Kidney (tissue), 14 donors: ENCODE results near the gene BCAS3. TPM values are rescaled to one million over a fixed set of nuclear protein-coding genes. Genes with fewer than 3 reads are reported as not detected.
"Not testable (repeated sequence)": the region's sequence is repeated elsewhere in the genome, so short reads cannot be mapped to it uniquely, and the experiment has no call there.

ENCODE experiments used
- DNase-seq, 5 donors: peaks; one replicate each; pipeline ENCODE4 v3.0.0-alpha.2; 2013 to 2020
- FAIRE-seq: peaks from 2 replicates; lab custom pipeline; 2012; peaks lifted over from hg19 to GRCh38; lab: Jason Lieb, UNC
- H3K27ac ChIP-seq, 2 donors: one replicate each; pipeline ENCODE4 v1.7.0; 2013; ENCODE audit warnings: low read depth in 2 of 2, low read length in 2 of 2, inconsistent platforms in 1 of 2
- H3K27me3 ChIP-seq: one replicate; pipeline ENCODE4 v1.7.1; 2013; ENCODE audit warnings: low read length, inconsistent platforms; ENCODE audit not compliant: control insufficient read depth, insufficient read depth
- H3K36me3 ChIP-seq, 3 donors: one replicate each; pipeline versions ENCODE4 v1.7.0 to v1.7.1; 2013; ENCODE audit warnings: low read length in 3 of 3, control low read depth in 1 of 3, inconsistent platforms in 1 of 3; ENCODE audit not compliant: insufficient read depth in 3 of 3, control insufficient read depth in 2 of 3
- H3K4me1 ChIP-seq, 3 donors: one replicate each; pipeline versions ENCODE4 v1.7.0 to v1.7.1; 2013; ENCODE audit warnings: low read length in 3 of 3, inconsistent platforms in 1 of 3, low read depth in 1 of 3; ENCODE audit not compliant: control insufficient read depth in 2 of 3, insufficient read depth in 2 of 3
- H3K4me3 ChIP-seq, 3 donors: one replicate each; pipeline versions ENCODE4 v1.7.0 to v1.8.1; 2013; ENCODE audit warnings: low read length in 3 of 3, control low read depth in 1 of 3, inconsistent platforms in 1 of 3
- H3K9ac ChIP-seq, 3 donors: one replicate each; pipeline versions ENCODE4 v1.7.0 to v1.7.1; 2013; ENCODE audit warnings: low read length in 3 of 3, control low read depth in 1 of 3, inconsistent platforms in 1 of 3
- H3K9me3 ChIP-seq, 3 donors: one replicate each; pipeline versions ENCODE4 v1.7.0 to v1.7.1; 2013; ENCODE audit warnings: low read length in 3 of 3, control low read depth in 1 of 3, inconsistent platforms in 1 of 3; ENCODE audit not compliant: control insufficient read depth in 2 of 3, insufficient read depth in 1 of 3
- intact Hi-C: fragments of 100-400 bp; cut with DNase I; formaldehyde crosslinking; loops from one replicate; pipeline ENCODE4 v1.11.1; 2022
- polyA plus RNA-seq: library from polyadenylated mRNA; stranded (reverse); fragments of 350-450 nt; fragmentation: Illumina TruSeq; extraction: RNeasy Lipid Tissue Mini Kit (QIAGEN cat#74804); gene quantifications from one replicate; pipeline ENCODE4 v1.2.3, GENCODE V29; 2014; ENCODE audit warnings: low read depth, low replicate concordance; ENCODE audit not compliant: insufficient read depth
- total RNA-seq: library from RNA; stranded (reverse); fragmentation: NEBNext Ultra II Directional; extraction: Animal tissue kit (Norgen Biotek cat#: 25700); gene quantifications from one replicate; pipeline ENCODE4 v1.2.1, GENCODE V29; 2021
- TF ChIP-seq, protein P1 (sequence below): IDR thresholded peaks from 3 replicates; pipeline ENCODE4 v1.5.1; 2012; ENCODE audit warnings: mild to moderate bottlenecking, moderate library complexity, borderline replicate concordance; ENCODE audit not compliant: insufficient read depth; ENCODE audit errors: extremely low read depth
- donor health status: control.
- donor health status: control.
- donor health status: control.
- donor health status: control.
- donor health status: control.
- donor health status: DM: yes; HTN: yes; CAD: no.
- donor health status: Normal renal cell carcinoma (clear cell type).

The BCAS3 gene
- total and polyA plus RNA-seq, 2 donors from 2014 or later: 18.3 to 44.1 TPM

DNA sequence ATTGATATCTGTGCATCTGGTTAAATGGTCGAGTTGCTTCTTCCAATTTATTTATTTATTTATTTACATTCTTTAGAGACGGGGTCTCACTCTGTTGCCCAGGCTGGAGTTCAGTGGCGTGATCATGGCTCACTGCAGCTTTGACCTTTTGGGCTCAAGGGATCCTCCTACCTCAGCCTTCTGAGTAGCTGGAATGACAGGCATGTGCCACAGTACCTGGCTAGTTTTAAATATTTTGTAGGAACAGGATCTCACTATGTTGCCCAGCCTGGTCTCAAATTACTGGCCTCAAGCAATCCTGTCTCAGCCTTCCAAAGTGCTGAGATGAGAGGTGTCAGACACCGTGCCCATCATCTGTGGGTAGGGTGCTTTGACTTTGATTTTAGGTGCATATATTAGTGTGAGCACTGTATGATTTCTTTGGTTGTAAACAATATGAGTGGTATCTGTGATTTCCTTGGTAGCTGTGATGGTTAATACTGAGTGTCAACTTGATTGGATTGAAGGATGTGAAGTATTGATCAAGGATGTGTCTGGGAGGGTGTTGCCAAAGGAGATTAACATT lies 90.2 kb downstream of the BCAS3 start:
- intact Hi-C loops: no loop called here
- Histone ChIP-seq H3K9ac (no peak overlapping the region), H3K27ac (no peak overlapping the region), H3K4me3 (no peak overlapping the region), H3K27me3 (no peaks in the 10 kb centered on the region), H3K36me3 (no peaks in the 10 kb centered on the region), H3K9me3 (no peaks in the 10 kb centered on the region), H3K4me1 (no peaks in the 10 kb centered on the region)
- TF ChIP-seq, protein P1, sequence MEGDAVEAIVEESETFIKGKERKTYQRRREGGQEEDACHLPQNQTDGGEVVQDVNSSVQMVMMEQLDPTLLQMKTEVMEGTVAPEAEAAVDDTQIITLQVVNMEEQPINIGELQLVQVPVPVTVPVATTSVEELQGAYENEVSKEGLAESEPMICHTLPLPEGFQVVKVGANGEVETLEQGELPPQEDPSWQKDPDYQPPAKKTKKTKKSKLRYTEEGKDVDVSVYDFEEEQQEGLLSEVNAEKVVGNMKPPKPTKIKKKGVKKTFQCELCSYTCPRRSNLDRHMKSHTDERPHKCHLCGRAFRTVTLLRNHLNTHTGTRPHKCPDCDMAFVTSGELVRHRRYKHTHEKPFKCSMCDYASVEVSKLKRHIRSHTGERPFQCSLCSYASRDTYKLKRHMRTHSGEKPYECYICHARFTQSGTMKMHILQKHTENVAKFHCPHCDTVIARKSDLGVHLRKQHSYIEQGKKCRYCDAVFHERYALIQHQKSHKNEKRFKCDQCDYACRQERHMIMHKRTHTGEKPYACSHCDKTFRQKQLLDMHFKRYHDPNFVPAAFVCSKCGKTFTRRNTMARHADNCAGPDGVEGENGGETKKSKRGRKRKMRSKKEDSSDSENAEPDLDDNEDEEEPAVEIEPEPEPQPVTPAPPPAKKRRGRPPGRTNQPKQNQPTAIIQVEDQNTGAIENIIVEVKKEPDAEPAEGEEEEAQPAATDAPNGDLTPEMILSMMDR: no peak
- no peak for DNase-seq
- FAIRE-seq: no peak

DNA sequence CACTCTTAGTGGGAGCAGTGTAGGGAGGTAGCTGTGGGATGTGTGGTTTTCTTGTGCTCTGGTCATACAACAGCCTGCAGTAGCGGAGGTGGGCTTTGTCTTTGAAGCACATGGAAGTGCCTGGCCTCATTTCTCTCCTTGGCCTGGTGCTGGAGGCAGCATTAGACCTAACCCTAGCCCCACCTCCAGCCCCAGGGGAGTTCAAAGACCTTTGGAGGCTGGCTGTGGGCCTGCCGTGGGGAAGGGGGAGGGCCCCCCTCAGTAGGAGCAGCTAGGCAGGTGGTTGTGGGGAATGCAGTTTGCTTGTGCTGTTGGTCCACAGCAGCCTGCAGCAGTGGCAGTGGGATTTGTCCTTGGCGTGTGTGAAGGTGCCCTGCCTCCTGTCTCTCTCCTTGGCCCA lies 91.7 kb downstream of the BCAS3 start:
- H3K27ac ChIP-seq: no peak overlapping the region
- no peaks in the 10 kb centered on the region for H3K36me3 ChIP-seq
- H3K4me1 ChIP-seq: no peaks in the 10 kb centered on the region
- TF ChIP-seq, protein P1: no peak
- no peak overlapping the region for H3K4me3 ChIP-seq
- FAIRE-seq: no peak
- no peaks in the 10 kb centered on the region for H3K27me3 ChIP-seq
- no peak overlapping the region for H3K9ac ChIP-seq
- H3K9me3 ChIP-seq: no peaks in the 10 kb centered on the region
- DNase-seq: no peak
- intact Hi-C loops: no loop called here

DNA sequence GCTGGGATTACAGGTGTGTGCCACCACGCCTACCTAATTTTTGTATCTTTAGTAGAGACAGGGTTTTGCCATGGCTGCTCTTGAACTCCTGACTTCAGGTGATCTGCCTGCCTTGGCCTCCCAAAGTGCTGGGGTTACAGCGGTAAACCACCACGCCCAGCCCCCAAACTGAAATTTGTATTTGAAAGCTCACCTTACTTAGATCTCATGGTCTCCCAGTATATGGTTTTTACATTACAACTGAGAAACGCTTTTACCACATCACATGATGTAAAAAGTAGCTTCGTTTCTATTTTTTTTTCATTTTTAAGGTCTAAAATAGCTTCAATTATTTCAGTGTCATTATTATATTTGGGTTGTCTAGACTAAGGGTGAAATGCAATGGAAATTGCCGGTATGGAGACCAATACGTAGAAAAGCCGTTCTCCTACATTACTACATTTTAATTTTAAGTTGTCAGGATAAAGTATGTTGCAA lies 93.3 kb downstream of the BCAS3 start:
- H3K4me3 ChIP-seq: no peak overlapping the region
- DNase-seq (no peak), FAIRE-seq (no peak)
- no peak overlapping the region for H3K27ac ChIP-seq
- H3K36me3 ChIP-seq: no peaks in the 10 kb centered on the region
- intact Hi-C loops: no loop called here
- no peaks in the 10 kb centered on the region for H3K9me3 ChIP-seq
- H3K4me1 ChIP-seq: no peaks in the 10 kb centered on the region
- TF ChIP-seq, protein P1: no peak
- no peaks in the 10 kb centered on the region for H3K27me3 ChIP-seq
- no peak overlapping the region for H3K9ac ChIP-seq

- H3K4me3 ChIP-seq, H3K9ac ChIP-seq, H3K27me3 ChIP-seq, H3K9me3 ChIP-seq, FAIRE-seq, DNase-seq, H3K27ac ChIP-seq, H3K4me1 ChIP-seq, H3K36me3 ChIP-seq, intact Hi-C loops: not testable (repeated sequence)
These were observed 94.0 kb downstream of the BCAS3 start for GRCh38 chr17:60771621-60772020.
